ENCODE data around the gene SMCO4. TPM values are rescaled to one million over a fixed set of nuclear protein-coding genes. Genes with fewer than 3 reads are reported as not detected.

Gene SMCO4
- total RNA-seq, 4 donors from 2014 or later = 3.1 to 18.1 (median 10.2) TPM

DNA sequence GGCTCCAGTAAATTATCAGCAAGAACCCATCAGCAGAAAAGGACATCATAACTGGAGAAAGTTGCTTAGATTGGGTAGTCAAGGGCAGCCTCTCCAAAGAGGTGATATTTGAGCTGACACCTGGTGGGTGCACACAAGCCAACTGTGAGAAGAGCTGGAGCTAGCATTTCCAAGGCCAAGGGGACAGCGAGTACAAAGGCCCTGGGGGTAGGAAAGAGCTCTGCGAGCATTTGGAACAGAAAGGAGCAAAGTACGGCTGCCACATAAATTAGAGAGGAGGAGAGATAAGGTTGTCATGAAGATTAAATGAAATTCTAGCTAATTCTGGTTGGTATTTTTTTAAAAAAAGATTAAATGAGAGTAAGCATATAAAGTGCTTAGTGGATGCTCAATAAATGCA is 21.7 kb upstream of the SMCO4 start:
- intact Hi-C loops (cut with DNase I; ENCODE audit: low total_unique reads) = loop anchor here (5.0 kb wide), 1 partner anchor 38 kb away; no protein-coding TSS in a partner anchor
- TF ChIP-seq, protein P1, sequence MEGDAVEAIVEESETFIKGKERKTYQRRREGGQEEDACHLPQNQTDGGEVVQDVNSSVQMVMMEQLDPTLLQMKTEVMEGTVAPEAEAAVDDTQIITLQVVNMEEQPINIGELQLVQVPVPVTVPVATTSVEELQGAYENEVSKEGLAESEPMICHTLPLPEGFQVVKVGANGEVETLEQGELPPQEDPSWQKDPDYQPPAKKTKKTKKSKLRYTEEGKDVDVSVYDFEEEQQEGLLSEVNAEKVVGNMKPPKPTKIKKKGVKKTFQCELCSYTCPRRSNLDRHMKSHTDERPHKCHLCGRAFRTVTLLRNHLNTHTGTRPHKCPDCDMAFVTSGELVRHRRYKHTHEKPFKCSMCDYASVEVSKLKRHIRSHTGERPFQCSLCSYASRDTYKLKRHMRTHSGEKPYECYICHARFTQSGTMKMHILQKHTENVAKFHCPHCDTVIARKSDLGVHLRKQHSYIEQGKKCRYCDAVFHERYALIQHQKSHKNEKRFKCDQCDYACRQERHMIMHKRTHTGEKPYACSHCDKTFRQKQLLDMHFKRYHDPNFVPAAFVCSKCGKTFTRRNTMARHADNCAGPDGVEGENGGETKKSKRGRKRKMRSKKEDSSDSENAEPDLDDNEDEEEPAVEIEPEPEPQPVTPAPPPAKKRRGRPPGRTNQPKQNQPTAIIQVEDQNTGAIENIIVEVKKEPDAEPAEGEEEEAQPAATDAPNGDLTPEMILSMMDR (IDR thresholded peaks at IDR 0.05 in 4 of 5, conservative IDR thresholded peaks at IDR 0.05 in 1 of 5) = peak in 1 of 5 experiments; percentile 5
- TF ChIP-seq POLR2A (IDR thresholded peaks at IDR 0.05) = no peak
- Histone ChIP-seq H3K27me3 (no peaks in the 10 kb centered on the region), H3K36me3 (no peaks in the 10 kb centered on the region), H3K4me3 (no peak overlapping the region), H3K4me1 (peaks cover 26 to 28% of the 10 kb centered on the region in 2 donors), H3K9me3 (no peaks in the 10 kb centered on the region), H3K27ac (peak overlapping the region in 1 of 4 donors; percentile 51)
- in situ Hi-C loops (cut with MboI; ENCODE audit: low sequenced_read_pairs in 4 of 4) = no loop called here
- DNase-seq (peak in 1 of 2 donors; percentile 17), ATAC-seq (peak in 1 of 2 donors; percentile 50)

DNA sequence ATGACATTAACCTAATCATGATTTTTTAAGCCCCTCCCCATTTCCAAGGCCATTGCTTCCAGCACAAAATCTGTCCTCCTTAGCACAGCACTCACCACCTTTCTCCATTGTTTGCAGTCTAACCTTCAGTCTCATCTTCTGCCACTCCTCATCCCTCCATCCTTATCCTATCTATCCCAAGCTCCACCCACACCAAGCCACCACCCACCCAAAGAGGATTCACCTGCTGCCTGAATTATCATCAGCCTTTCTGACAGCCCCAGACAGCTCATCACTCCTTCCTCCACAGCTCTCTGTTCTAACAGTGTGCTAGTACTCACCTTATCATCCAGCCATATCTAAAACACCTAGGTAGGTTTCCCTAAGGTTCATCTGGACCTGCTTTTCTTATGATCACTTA is 20.7 kb upstream of the SMCO4 start:
- intact Hi-C loops (cut with DNase I; ENCODE audit: low total_unique reads) = no loop called here
- Histone ChIP-seq H3K4me1 (peaks cover 23 to 24% of the 10 kb centered on the region in 2 donors), H3K27ac (no peak overlapping the region), H3K9me3 (no peaks in the 10 kb centered on the region), H3K36me3 (no peaks in the 10 kb centered on the region), H3K4me3 (no peak overlapping the region), H3K27me3 (no peaks in the 10 kb centered on the region)
- ATAC-seq (no peak), DNase-seq (no peak)
- in situ Hi-C loops (cut with MboI; ENCODE audit: low sequenced_read_pairs in 4 of 4) = no loop called here
- TF ChIP-seq, protein P1 (IDR thresholded peaks at IDR 0.05 in 4 of 5, conservative IDR thresholded peaks at IDR 0.05 in 1 of 5) = no peak
- no peak for TF ChIP-seq POLR2A (IDR thresholded peaks at IDR 0.05)

- Histone ChIP-seq H3K9me3 (no peaks in the 10 kb centered on the region), H3K27me3 (peaks cover 0 to 4% (median 0%) of the 10 kb centered on the region in 3 donors), H3K4me3 (no peak overlapping the region), H3K27ac (no peak overlapping the region), H3K36me3 (no peaks in the 10 kb centered on the region), H3K4me1 (peaks cover 6 to 7% of the 10 kb centered on the region in 2 donors)
- ATAC-seq (no peak), DNase-seq (no peak)
- intact Hi-C loops (cut with DNase I; ENCODE audit: low total_unique reads) = no loop called here
- no peak for TF ChIP-seq POLR2A (IDR thresholded peaks at IDR 0.05)
- TF ChIP-seq, protein P1 (IDR thresholded peaks at IDR 0.05 in 4 of 5, conservative IDR thresholded peaks at IDR 0.05 in 1 of 5) = no peak
- in situ Hi-C loops (cut with MboI; ENCODE audit: low sequenced_read_pairs in 4 of 4) = no loop called here
These were observed 17.2 kb upstream of the SMCO4 start for GRCh38 chr11:93560199-93560932.

DNA sequence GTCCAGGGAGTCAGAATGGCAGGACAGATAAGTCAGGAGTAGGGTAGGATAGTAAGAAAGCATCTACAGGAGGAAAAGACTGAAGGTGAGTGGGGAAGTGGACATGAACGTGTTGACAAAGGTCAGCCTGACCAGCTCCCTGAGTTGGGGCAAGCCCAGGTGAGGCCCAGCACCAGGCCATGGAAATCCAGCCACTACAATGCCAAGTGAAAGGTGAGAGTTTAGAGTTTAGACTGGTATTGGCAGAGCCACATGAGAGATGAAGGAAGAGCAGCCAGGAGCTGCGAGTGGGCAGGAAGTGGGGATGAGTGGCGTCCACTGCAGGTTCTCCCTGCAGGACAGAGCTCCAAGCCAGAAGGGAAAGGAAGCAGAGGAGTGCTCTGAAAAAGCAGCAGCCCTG is 16.5 kb upstream of the SMCO4 start:
- Histone ChIP-seq H3K27me3 (peaks cover 0 to 4% (median 0%) of the 10 kb centered on the region in 3 donors), H3K9me3 (no peaks in the 10 kb centered on the region), H3K36me3 (no peaks in the 10 kb centered on the region), H3K27ac (no peak overlapping the region), H3K4me3 (no peak overlapping the region), H3K4me1 (peaks cover 1 to 2% of the 10 kb centered on the region in 2 donors)
- ATAC-seq (no peak), DNase-seq (no peak)
- in situ Hi-C loops (cut with MboI; ENCODE audit: low sequenced_read_pairs in 4 of 4) (no loop called here), intact Hi-C loops (cut with DNase I; ENCODE audit: low total_unique reads) (no loop called here)
- no peak for TF ChIP-seq POLR2A (IDR thresholded peaks at IDR 0.05)
- TF ChIP-seq, protein P1 (IDR thresholded peaks at IDR 0.05 in 4 of 5, conservative IDR thresholded peaks at IDR 0.05 in 1 of 5) = no peak
